Panc1 (cell line): ENCODE measurements around the gene C3orf38. TPM values are rescaled to one million over a fixed set of nuclear protein-coding genes. Genes with fewer than 3 reads are reported as not detected.

Experiments
- ATAC-seq: fragments of 200-7000 bp; cut with Tn5 transposase; 2 replicates; pipeline ENCODE4 v1.9.1; 2020; ENCODE audit warnings: mild to moderate bottlenecking, moderate library complexity
- BruUV-seq: library from RNA; stranded (reverse); fragments of 400-500 nt; replicated peaks from 2 replicates; lab custom pipeline; 2021; lab: Mats Ljungman, UMichigan
- CTCF ChIA-PET: fragments of 300-600 bp; sonication (Branson Sonifier 250); formaldehyde crosslinking; loops from one replicate; lab custom pipeline; 2022; ENCODE audit warnings: antibody characterized with exemption; lab: Charles Lee
- POLR2A ChIA-PET: fragments of 300-600 bp; sonication (Branson Sonifier 250); formaldehyde crosslinking; loops from one replicate; lab custom pipeline; 2022; ENCODE audit warnings: antibody characterized with exemption; lab: Charles Lee
- DNase-seq: peaks from one replicate; pipeline ENCODE4 v3.0.0-alpha.2; 2010; ENCODE audit warnings: low read depth, low spot score
- H3K27ac ChIP-seq: 2 replicates; pipeline ENCODE4 v1.5.1; 2011; ENCODE audit warnings: mild to moderate bottlenecking, low read length, inconsistent platforms
- H3K27me3 ChIP-seq: fragments of 200-500 bp; sonication (Bioruptor generic); 2 replicates; pipeline ENCODE4 v1.6.0; 2014; ENCODE audit warnings: low read length, inconsistent platforms; ENCODE audit not compliant: control insufficient read depth, insufficient read depth
- H3K36me3 ChIP-seq: fragments of 200-500 bp; sonication (Bioruptor generic); 2 replicates; pipeline ENCODE4 v1.5.1; 2014; ENCODE audit warnings: inconsistent platforms, mild to moderate bottlenecking, low read length, moderate library complexity; ENCODE audit not compliant: control insufficient read depth, insufficient read depth
- H3K4me1 ChIP-seq: 2 replicates; pipeline ENCODE4 v1.5.1; 2011; ENCODE audit warnings: inconsistent platforms, mild to moderate bottlenecking, low read length, moderate library complexity; ENCODE audit not compliant: control insufficient read depth, insufficient read depth
- H3K4me3 ChIP-seq, 2 experiments: 2 replicates each; pipeline ENCODE4 v1.5.1; 2011 to 2012; ENCODE audit warnings: low read depth in 2 of 2, low read length in 2 of 2, mild to moderate bottlenecking in 2 of 2, inconsistent platforms in 1 of 2, moderate library complexity in 1 of 2
- H3K9me3 ChIP-seq: fragments of 200-500 bp; sonication (Bioruptor generic); 2 replicates; pipeline ENCODE4 v1.5.1; 2014; ENCODE audit warnings: low read depth, mild to moderate bottlenecking, inconsistent platforms, low read length, moderate library complexity; ENCODE audit not compliant: control insufficient read depth, insufficient read depth
- CTCF ChIP-seq: fragments of 450-650 bp; IDR thresholded peaks from 2 replicates; pipeline ENCODE4 v1.5.1; 2017; ENCODE audit warnings: mild to moderate bottlenecking
- POLR2AphosphoS5 ChIP-seq: IDR thresholded peaks from 2 replicates; pipeline ENCODE4 v1.6.1; 2012; ENCODE audit warnings: mild to moderate bottlenecking, low read depth, low read length, moderate library complexity
- REST ChIP-seq, 2 experiments: IDR thresholded peaks; 2 replicates each; pipeline ENCODE4 v1.6.1; 2011 to 2012; ENCODE audit warnings: low read depth in 2 of 2, control low read depth in 1 of 2, low read length in 1 of 2, mild to moderate bottlenecking in 1 of 2, moderate library complexity in 1 of 2; ENCODE audit not compliant: insufficient read depth in 1 of 2
- SIN3A ChIP-seq: IDR thresholded peaks from 2 replicates; pipeline ENCODE4 v1.6.1; 2012; ENCODE audit warnings: low read depth, mild to moderate bottlenecking, low read length, moderate library complexity, borderline replicate concordance; ENCODE audit not compliant: insufficient read depth
- TCF7L2 ChIP-seq: IDR thresholded peaks from 2 replicates; pipeline ENCODE4 v1.6.1; 2011; ENCODE audit warnings: mild to moderate bottlenecking, low read depth, low read length, inconsistent platforms
- in situ Hi-C: cut with HindIII; loops from 2 replicates; pipeline ENCODE4 v1.10.0; 2016; ENCODE audit warnings: low sequenced_read_pairs, low pct_unique_long_range_greater_than_20kb
- intact Hi-C: fragments of 100-400 bp; cut with micrococcal nuclease; formaldehyde crosslinking; loops from one replicate; pipeline ENCODE4 v1.10.0; 2022; ENCODE audit not compliant: unreplicated experiment
- total RNA-seq: library from RNA; stranded (reverse); gene quantifications from one replicate; pipeline ENCODE4 v1.2.1, GENCODE V29; 2021; ENCODE audit not compliant: unreplicated experiment

The C3orf38 gene
- total RNA-seq, 1 experiment from 2014 or later, result 14.3 TPM

- POLR2A ChIA-PET, result no interaction called here
- DNase-seq, result no peak
- in situ Hi-C loops, result no loop called here
These were observed 1.0 kb downstream of the C3orf38 start for GRCh38 chr3:88150806-88151205.

GRCh38 chr3:88151358-88151757 lies 1.6 kb downstream of the C3orf38 start:
- H3K27me3 ChIP-seq, result no peaks in the 10 kb centered on the region
- peak overlapping the region; percentile 91; the same call in 1 of the 2 replicates for H3K27ac ChIP-seq
- BruUV-seq, result no TSS peak
- ChIA-PET CTCF (no interaction called here), POLR2A (no interaction called here)
- peak overlapping the region; percentile 78 to 96 for H3K4me3 ChIP-seq
- H3K9me3 ChIP-seq, result no peaks in the 10 kb centered on the region
- TF ChIP-seq POLR2AphosphoS5, result no peak
- TF ChIP-seq REST (IDR thresholded peaks at IDR 0.05; ENCODE audit: insufficient read depth in 1 of 2, low read depth in 2 of 2, low read length in 1 of 2), result no peak
- TF ChIP-seq CTCF, result no peak
- TF ChIP-seq TCF7L2, result no peak
- no peak for TF ChIP-seq SIN3A
- intact Hi-C loops, result no loop called here
- ATAC-seq (no peak), DNase-seq (no peak)
- in situ Hi-C loops, result no loop called here
- H3K36me3 ChIP-seq, result peaks cover 6% of the 10 kb centered on the region
- peaks cover 4% of the 10 kb centered on the region for H3K4me1 ChIP-seq

More at GRCh38 chr3:88150806-88151205, 1.0 kb downstream of the C3orf38 start:
- H3K9me3 ChIP-seq, result no peaks in the 10 kb centered on the region
- intact Hi-C loops, result no loop called here
- H3K36me3 ChIP-seq, result peaks cover 2% of the 10 kb centered on the region; the same call in 1 of the 2 replicates
- TF ChIP-seq REST (IDR thresholded peaks at IDR 0.05; ENCODE audit: insufficient read depth in 1 of 2, low read depth in 2 of 2, low read length in 1 of 2) (no peak), TCF7L2 (no peak), POLR2AphosphoS5 (no peak), CTCF (no peak), SIN3A (no peak)
- H3K27me3 ChIP-seq, result no peaks in the 10 kb centered on the region
- H3K4me3 ChIP-seq, result peak overlapping the region; percentile 78 to 96
- H3K4me1 ChIP-seq, result peaks cover 4% of the 10 kb centered on the region
- CTCF ChIA-PET, result no interaction called here
- TSS peak; percentile 67 for BruUV-seq
- H3K27ac ChIP-seq, result peak overlapping the region; percentile 91
- ATAC-seq, result no peak
